Smooth muscle cell (in vitro differentiated cells): ENCODE measurements around the gene GPM6B. TPM values are rescaled to one million over a fixed set of nuclear protein-coding genes. Genes with fewer than 3 reads are reported as not detected.

ENCODE experiments used
- DNase-seq: peaks from one replicate; lab custom pipeline; 2025; ENCODE audit not compliant: unreplicated experiment; lab: John Stamatoyannopoulos, UW
- H2AFZ ChIP-seq: fragments of 200-600 bp; sonication (generic); 2 replicates; pipeline ENCODE4 v1.6.0; 2016; ENCODE audit warnings: antibody characterized with exemption, low read depth, mild to moderate bottlenecking
- H3F3A ChIP-seq: fragments of 200-600 bp; sonication (generic); 2 replicates; pipeline ENCODE4 v1.6.0; 2017; ENCODE audit warnings: antibody characterized with exemption, low read depth
- H3K27ac ChIP-seq: fragments of 200-600 bp; sonication (generic); 2 replicates; pipeline ENCODE4 v1.5.1; 2016; ENCODE audit warnings: low read depth, mild to moderate bottlenecking
- H3K27me3 ChIP-seq: fragments of 200-600 bp; sonication (generic); 2 replicates; pipeline ENCODE4 v1.6.1; 2016; ENCODE audit warnings: low read depth, mild to moderate bottlenecking
- H3K36me3 ChIP-seq: fragments of 200-600 bp; sonication (generic); 2 replicates; pipeline ENCODE4 v1.5.1; 2016; ENCODE audit warnings: low read depth
- H3K4me1 ChIP-seq: fragments of 200-600 bp; sonication (generic); 2 replicates; pipeline ENCODE4 v1.5.1; 2016; ENCODE audit warnings: low read depth
- H3K4me2 ChIP-seq: fragments of 200-600 bp; sonication (generic); 2 replicates; pipeline ENCODE4 v1.6.0; 2016; ENCODE audit warnings: mild to moderate bottlenecking
- H3K4me3 ChIP-seq: fragments of 200-600 bp; sonication (generic); 2 replicates; pipeline ENCODE4 v1.5.1; 2016; ENCODE audit warnings: mild to moderate bottlenecking
- H3K79me2 ChIP-seq: fragments of 200-600 bp; sonication (generic); 2 replicates; pipeline ENCODE4 v1.6.0; 2016; ENCODE audit warnings: low read depth, mild to moderate bottlenecking
- H3K9ac ChIP-seq: fragments of 200-600 bp; sonication (generic); 2 replicates; pipeline ENCODE4 v1.6.0; 2016; ENCODE audit warnings: low read depth
- H3K9me3 ChIP-seq: fragments of 200-600 bp; sonication (generic); replicated peaks from 2 replicates; pipeline ENCODE4 v1.5.1; 2016; ENCODE audit warnings: low read depth
- H4K20me1 ChIP-seq: fragments of 200-600 bp; sonication (generic); 2 replicates; pipeline ENCODE4 v1.6.0; 2016; ENCODE audit warnings: low read depth
- WGBS: methylation state at CpG from one replicate; pipeline ENCODE4 v1.1.7; 2016; ENCODE audit warnings: low lambda C conversion rate; 5-methylcytosine and 5-hydroxymethylcytosine counted together
- polyA plus RNA-seq: library from polyadenylated mRNA; unstranded; fragments of >200 nt; fragmentation: Nextera tagmentation; extraction: Ambion mirVana; gene quantifications from 2 replicates; pipeline ENCODE4 v1.2.1, GENCODE V29; 2016
- total RNA-seq: library from RNA; depleted of rRNA; stranded (reverse); fragments of >200 nt; gene quantifications from 2 replicates; pipeline ENCODE4 v1.2.3, GENCODE V29; 2014
- TF ChIP-seq, protein P1 (sequence below): fragments of 200-600 bp; sonication (generic); IDR thresholded peaks from 2 replicates; pipeline ENCODE4 v1.5.1; 2017; ENCODE audit warnings: borderline replicate concordance, mild to moderate bottlenecking, antibody characterized with exemption; ENCODE audit not compliant: insufficient read depth, poor library complexity, severe bottlenecking

Gene GPM6B
- total and polyA plus RNA-seq, 2 experiments from 2014 or later: 17.1 to 33.4 TPM

- Histone ChIP-seq H3K4me1 (no peaks in the 10 kb centered on the region), H3K9ac (no peak overlapping the region), H2AFZ (no peak overlapping the region), H3K27ac (no peak overlapping the region), H3K27me3 (no peaks in the 10 kb centered on the region), H3K36me3 (no peaks in the 10 kb centered on the region), H3K79me2 (no peaks in the 10 kb centered on the region), H3F3A (no peaks in the 10 kb centered on the region), H3K9me3 (no peaks in the 10 kb centered on the region), H4K20me1 (no peaks in the 10 kb centered on the region), H3K4me3 (no peak overlapping the region), H3K4me2 (no peak overlapping the region)
- 72% methylated on average over 4 of the region's 4 CpGs for WGBS
- no peak for DNase-seq
- TF ChIP-seq, protein P1, sequence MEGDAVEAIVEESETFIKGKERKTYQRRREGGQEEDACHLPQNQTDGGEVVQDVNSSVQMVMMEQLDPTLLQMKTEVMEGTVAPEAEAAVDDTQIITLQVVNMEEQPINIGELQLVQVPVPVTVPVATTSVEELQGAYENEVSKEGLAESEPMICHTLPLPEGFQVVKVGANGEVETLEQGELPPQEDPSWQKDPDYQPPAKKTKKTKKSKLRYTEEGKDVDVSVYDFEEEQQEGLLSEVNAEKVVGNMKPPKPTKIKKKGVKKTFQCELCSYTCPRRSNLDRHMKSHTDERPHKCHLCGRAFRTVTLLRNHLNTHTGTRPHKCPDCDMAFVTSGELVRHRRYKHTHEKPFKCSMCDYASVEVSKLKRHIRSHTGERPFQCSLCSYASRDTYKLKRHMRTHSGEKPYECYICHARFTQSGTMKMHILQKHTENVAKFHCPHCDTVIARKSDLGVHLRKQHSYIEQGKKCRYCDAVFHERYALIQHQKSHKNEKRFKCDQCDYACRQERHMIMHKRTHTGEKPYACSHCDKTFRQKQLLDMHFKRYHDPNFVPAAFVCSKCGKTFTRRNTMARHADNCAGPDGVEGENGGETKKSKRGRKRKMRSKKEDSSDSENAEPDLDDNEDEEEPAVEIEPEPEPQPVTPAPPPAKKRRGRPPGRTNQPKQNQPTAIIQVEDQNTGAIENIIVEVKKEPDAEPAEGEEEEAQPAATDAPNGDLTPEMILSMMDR: no peak
These were observed 35.3 kb upstream of the GPM6B start for GRCh38 chrX:13852001-13852695.

DNA sequence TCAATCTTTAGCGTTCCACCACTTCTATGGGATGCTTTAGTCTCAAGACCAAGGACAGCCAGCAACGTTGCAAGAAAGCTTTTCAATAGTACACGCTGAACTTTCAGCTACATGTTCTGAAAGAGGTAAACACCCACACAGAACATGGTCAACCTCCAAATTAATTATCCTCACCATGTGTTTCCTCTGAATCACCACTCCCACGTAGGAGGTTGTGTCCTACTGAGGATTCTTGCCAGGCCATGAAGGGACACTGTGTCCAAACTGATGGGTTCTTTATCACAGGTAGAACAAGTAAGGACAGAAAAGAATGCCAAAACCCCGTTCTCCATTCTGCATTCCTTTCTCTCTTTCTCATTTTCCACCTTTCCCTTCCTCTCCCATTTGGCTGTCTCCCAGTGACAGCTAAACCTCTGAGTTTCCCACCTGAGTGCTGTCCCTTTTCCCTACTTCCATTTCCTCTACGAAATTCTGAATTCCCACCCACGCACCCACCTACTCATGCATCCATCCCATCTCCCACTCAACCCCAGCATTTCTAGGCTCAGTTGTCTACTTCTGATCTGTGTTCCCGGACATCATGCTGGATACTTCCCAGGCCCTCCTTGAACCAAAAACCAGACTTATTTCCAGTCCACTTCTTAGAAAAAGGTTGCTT is 29.0 kb upstream of the GPM6B start:
- 60% methylated on average over 8 of the region's 8 CpGs for WGBS
- Histone ChIP-seq H3K27me3 (no peaks in the 10 kb centered on the region), H3K36me3 (no peaks in the 10 kb centered on the region), H4K20me1 (no peaks in the 10 kb centered on the region), H3K4me1 (no peaks in the 10 kb centered on the region), H3K79me2 (no peaks in the 10 kb centered on the region), H3F3A (no peaks in the 10 kb centered on the region), H3K9ac (no peak overlapping the region), H3K27ac (no peak overlapping the region), H3K9me3 (no peaks in the 10 kb centered on the region), H2AFZ (no peak overlapping the region), H3K4me3 (no peak overlapping the region), H3K4me2 (no peak overlapping the region)
- TF ChIP-seq, protein P1: no peak
- DNase-seq: no peak

GRCh38 chrX:13843150-13843721 is 26.3 kb upstream of the GPM6B start:
- Histone ChIP-seq H3K27ac (no peak overlapping the region), H3K9ac (no peak overlapping the region), H3K4me3 (no peak overlapping the region), H3K27me3 (no peaks in the 10 kb centered on the region), H3K4me1 (no peaks in the 10 kb centered on the region), H3K36me3 (no peaks in the 10 kb centered on the region), H4K20me1 (no peaks in the 10 kb centered on the region), H3K9me3 (no peaks in the 10 kb centered on the region), H3K4me2 (no peak overlapping the region), H3F3A (no peaks in the 10 kb centered on the region), H3K79me2 (no peaks in the 10 kb centered on the region), H2AFZ (no peak overlapping the region)
- TF ChIP-seq, protein P1: no peak
- WGBS: 80% methylated on average over 1 of the region's 1 CpG
- no peak for DNase-seq

- Histone ChIP-seq H3K27ac (no peak overlapping the region), H3K4me2 (no peak overlapping the region), H2AFZ (no peak overlapping the region), H3K36me3 (no peaks in the 10 kb centered on the region), H3F3A (no peaks in the 10 kb centered on the region), H3K4me1 (no peaks in the 10 kb centered on the region), H4K20me1 (no peaks in the 10 kb centered on the region), H3K27me3 (no peaks in the 10 kb centered on the region), H3K9me3 (no peaks in the 10 kb centered on the region), H3K79me2 (no peaks in the 10 kb centered on the region), H3K9ac (no peak overlapping the region), H3K4me3 (no peak overlapping the region)
- WGBS: 73% methylated on average over 7 of the region's 7 CpGs
- no peak for DNase-seq
- TF ChIP-seq, protein P1: no peak
These were observed 23.2 kb upstream of the GPM6B start for GRCh38 chrX:13840121-13840520.
